SU-DHL-6 (cell line): ENCODE data around the gene MC1R.
A peak's percentile ranks its signal among the peaks of the same experiment; 100 is the strongest.
"Not testable (repeated sequence)": the region's sequence is repeated elsewhere in the genome, so short reads cannot be mapped to it uniquely, and the experiment has no call there.

ENCODE experiments used
- H2AFZ ChIP-seq: fragments of 200-600 bp; sonication (generic); 2 replicates; pipeline ENCODE4 v1.6.1; 2014; ENCODE audit warnings: low read depth, mild to moderate bottlenecking, moderate library complexity, mixed read lengths, antibody characterized with exemption, low read length; ENCODE audit not compliant: severe bottlenecking
- H3F3A ChIP-seq: fragments of 200-600 bp; shearing (Covaris generic); 2 replicates; pipeline ENCODE4 v1.6.0; 2016; ENCODE audit warnings: antibody characterized with exemption, mild to moderate bottlenecking; ENCODE audit not compliant: insufficient read depth
- H3K27ac ChIP-seq: fragments of 200-600 bp; sonication (generic); 2 replicates; pipeline ENCODE4 v1.5.1; 2016; ENCODE audit warnings: low read depth, mild to moderate bottlenecking, low read length, moderate library complexity, mixed read lengths
- H3K27me3 ChIP-seq: fragments of 200-600 bp; sonication (generic), shearing (Covaris generic); 2 replicates; pipeline ENCODE4 v1.6.0; 2014; ENCODE audit warnings: mild to moderate bottlenecking, low read length
- H3K36me3 ChIP-seq: fragments of 200-600 bp; sonication (generic); 2 replicates; pipeline ENCODE4 v1.6.1; 2014; ENCODE audit warnings: mild to moderate bottlenecking, low read length, mixed read lengths
- H3K4me2 ChIP-seq: fragments of 300-600, 200-600 bp; shearing (Covaris generic), sonication (generic); 2 replicates; pipeline ENCODE4 v1.6.0; 2014; ENCODE audit warnings: low read length, low read depth, mild to moderate bottlenecking; ENCODE audit not compliant: poor library complexity, severe bottlenecking
- H3K4me3 ChIP-seq: fragments of 200-600 bp; sonication (generic); 2 replicates; pipeline ENCODE4 v1.5.1; 2014; ENCODE audit warnings: antibody characterized with exemption, low read length, mild to moderate bottlenecking, mixed read lengths; ENCODE audit not compliant: insufficient read depth, poor library complexity, severe bottlenecking
- H3K79me2 ChIP-seq: fragments of 200-600 bp; sonication (generic); 2 replicates; pipeline ENCODE4 v1.6.1; 2014; ENCODE audit warnings: mild to moderate bottlenecking, low read length, moderate library complexity; ENCODE audit not compliant: insufficient read depth
- H3K9ac ChIP-seq: fragments of 200-600 bp; sonication (generic); 2 replicates; pipeline ENCODE4 v1.7.0; 2014; ENCODE audit warnings: mild to moderate bottlenecking, low read length
- H3K9me2 ChIP-seq: fragments of 200-600 bp; sonication (generic); replicated peaks from 2 replicates; pipeline ENCODE4 v1.6.1; 2014; ENCODE audit warnings: low read length; ENCODE audit not compliant: insufficient read depth
- H3K9me3 ChIP-seq: fragments of 200-600 bp; sonication (generic); 2 replicates; pipeline ENCODE4 v1.6.1; 2014; ENCODE audit warnings: low read length, mixed read lengths; ENCODE audit not compliant: insufficient read depth
- H4K20me1 ChIP-seq: fragments of 200-600 bp; sonication (generic); 2 replicates; pipeline ENCODE4 v1.6.1; 2014; ENCODE audit warnings: low read depth, mild to moderate bottlenecking, antibody characterized with exemption, low read length, moderate library complexity, mixed read lengths
- EZH2phosphoT487 ChIP-seq: fragments of 200-600 bp; sonication (generic), shearing (Covaris generic); conservative IDR thresholded peaks from 2 replicates; pipeline ENCODE4 v1.6.1; 2018; ENCODE audit warnings: mild to moderate bottlenecking, antibody characterized with exemption, low read length, moderate library complexity, mixed read lengths
- TF ChIP-seq, protein P1 (sequence below): fragments of 200-600 bp; sonication (generic); IDR thresholded peaks from one replicate; pipeline ENCODE4 v1.5.1; 2017; ENCODE audit warnings: antibody characterized with exemption, mild to moderate bottlenecking, low read length, moderate library complexity; ENCODE audit not compliant: insufficient read depth, poor library complexity, severe bottlenecking

The MC1R gene

DNA sequence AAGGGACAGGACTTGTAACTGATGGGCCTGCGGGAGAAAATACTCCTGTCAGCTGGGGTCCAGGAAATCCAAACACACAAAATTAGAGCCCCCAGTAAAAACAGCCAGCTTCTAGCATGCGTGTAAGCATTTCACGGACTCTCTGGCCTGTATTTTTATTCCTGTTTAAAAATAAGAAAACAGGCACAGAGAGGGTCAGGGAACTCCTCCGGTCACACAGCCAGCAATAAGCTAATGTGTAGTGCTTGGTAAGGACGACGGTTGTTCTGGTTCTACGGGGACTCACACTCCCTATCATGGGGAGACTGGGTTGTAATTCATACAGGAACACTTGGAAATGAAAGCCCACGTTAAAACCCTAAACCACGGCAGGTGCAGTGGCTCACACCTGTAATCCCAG is 46.8 kb upstream of the MC1R start:
- H3K9ac ChIP-seq, result no peak overlapping the region
- H3F3A ChIP-seq, result 0 out of 2 replicates have a peak, but pooled peaks cover 9% of the 10 kb centered on the region
- TF ChIP-seq EZH2phosphoT487, result no peak
- TF ChIP-seq, protein P1, sequence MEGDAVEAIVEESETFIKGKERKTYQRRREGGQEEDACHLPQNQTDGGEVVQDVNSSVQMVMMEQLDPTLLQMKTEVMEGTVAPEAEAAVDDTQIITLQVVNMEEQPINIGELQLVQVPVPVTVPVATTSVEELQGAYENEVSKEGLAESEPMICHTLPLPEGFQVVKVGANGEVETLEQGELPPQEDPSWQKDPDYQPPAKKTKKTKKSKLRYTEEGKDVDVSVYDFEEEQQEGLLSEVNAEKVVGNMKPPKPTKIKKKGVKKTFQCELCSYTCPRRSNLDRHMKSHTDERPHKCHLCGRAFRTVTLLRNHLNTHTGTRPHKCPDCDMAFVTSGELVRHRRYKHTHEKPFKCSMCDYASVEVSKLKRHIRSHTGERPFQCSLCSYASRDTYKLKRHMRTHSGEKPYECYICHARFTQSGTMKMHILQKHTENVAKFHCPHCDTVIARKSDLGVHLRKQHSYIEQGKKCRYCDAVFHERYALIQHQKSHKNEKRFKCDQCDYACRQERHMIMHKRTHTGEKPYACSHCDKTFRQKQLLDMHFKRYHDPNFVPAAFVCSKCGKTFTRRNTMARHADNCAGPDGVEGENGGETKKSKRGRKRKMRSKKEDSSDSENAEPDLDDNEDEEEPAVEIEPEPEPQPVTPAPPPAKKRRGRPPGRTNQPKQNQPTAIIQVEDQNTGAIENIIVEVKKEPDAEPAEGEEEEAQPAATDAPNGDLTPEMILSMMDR, result no peak
- H3K9me3 ChIP-seq, result no peaks in the 10 kb centered on the region; the same call in 1 of the 2 replicates
- H2AFZ ChIP-seq, result no peak overlapping the region
- H3K9me2 ChIP-seq, result no peaks in the 10 kb centered on the region
- peaks cover 11% of the 10 kb centered on the region for H4K20me1 ChIP-seq
- peaks cover 25% of the 10 kb centered on the region for H3K79me2 ChIP-seq
- H3K4me2 ChIP-seq, result no peak overlapping the region
- no peak overlapping the region for H3K27ac ChIP-seq
- H3K27me3 ChIP-seq, result no peaks in the 10 kb centered on the region
- no peak overlapping the region for H3K4me3 ChIP-seq
- peaks cover 14% of the 10 kb centered on the region for H3K36me3 ChIP-seq

DNA sequence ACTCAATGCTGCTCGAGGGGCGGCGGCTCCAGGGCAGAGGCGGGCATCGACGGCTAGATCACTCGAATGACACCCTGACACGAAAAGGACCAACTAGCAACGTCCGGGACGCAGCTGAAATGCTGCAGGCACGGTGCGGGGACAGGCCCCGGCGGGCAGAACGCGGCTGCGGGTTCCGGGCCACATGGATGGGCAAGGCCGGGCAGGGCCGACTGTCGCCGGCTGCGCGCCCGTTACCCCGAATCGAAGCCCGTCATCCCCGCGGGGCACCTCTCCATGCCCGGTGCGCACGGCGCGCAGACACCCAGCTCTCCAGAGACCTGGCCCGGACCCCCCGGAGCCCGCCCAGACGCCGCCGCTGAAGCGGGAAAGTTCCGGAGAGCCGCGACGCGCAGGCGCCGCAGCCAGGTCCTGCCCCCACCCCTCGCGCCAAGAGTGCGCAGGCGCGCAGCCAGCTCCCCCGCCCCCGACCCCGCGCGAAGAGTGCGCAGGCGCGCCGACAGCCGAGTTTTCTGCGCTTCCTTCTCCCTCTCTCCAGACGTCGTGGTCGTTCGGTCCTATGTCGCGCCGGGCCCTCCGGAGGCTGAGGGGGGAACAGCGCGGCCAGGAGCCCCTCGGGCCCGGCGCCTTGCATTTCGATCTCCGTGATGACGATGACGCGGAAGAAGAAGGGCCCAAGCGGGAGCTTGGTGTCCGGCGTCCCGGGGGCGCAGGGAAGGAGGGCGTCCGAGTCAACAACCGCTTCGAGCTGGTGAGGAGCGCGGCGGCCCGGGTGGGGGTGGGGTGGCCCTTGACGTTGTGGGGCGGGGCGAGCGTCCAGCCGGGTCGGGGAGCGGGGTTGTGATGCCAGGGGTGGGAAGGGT is 45.3 kb upstream of the MC1R start, which contains the start of gene TCF25:
TSS of gene TCF25 (plus strand) at position 484 of the 863 bp plus-strand sequence. CDS start at position 560, 76 bp downstream.
- H3F3A ChIP-seq, result 0 out of 2 replicates have a peak, but pooled peaks cover 9% of the 10 kb centered on the region
- H3K4me2 ChIP-seq, result peak within 1 kb of the TSS; percentile 83
- H2AFZ ChIP-seq, result peak within 1 kb of the TSS; percentile 76
- H3K27me3 ChIP-seq, result no peaks in the 10 kb centered on the region
- H3K9me3 ChIP-seq, result no peaks in the 10 kb centered on the region
- peak within 1 kb of the TSS; percentile 95 for H3K9ac ChIP-seq
- no peaks in the 10 kb centered on the region for H3K9me2 ChIP-seq
- H4K20me1 ChIP-seq, result peaks cover 15% of the 10 kb centered on the region
- peak within 1 kb of the TSS; percentile 92 for H3K27ac ChIP-seq
- peak within 1 kb of the TSS; percentile 88 for H3K4me3 ChIP-seq
- TF ChIP-seq, protein P1, result no peak
- TF ChIP-seq EZH2phosphoT487, result no peak
- H3K36me3 ChIP-seq, result peaks cover 17% of the 10 kb centered on the region
- peaks cover 39% of the 10 kb centered on the region for H3K79me2 ChIP-seq

DNA sequence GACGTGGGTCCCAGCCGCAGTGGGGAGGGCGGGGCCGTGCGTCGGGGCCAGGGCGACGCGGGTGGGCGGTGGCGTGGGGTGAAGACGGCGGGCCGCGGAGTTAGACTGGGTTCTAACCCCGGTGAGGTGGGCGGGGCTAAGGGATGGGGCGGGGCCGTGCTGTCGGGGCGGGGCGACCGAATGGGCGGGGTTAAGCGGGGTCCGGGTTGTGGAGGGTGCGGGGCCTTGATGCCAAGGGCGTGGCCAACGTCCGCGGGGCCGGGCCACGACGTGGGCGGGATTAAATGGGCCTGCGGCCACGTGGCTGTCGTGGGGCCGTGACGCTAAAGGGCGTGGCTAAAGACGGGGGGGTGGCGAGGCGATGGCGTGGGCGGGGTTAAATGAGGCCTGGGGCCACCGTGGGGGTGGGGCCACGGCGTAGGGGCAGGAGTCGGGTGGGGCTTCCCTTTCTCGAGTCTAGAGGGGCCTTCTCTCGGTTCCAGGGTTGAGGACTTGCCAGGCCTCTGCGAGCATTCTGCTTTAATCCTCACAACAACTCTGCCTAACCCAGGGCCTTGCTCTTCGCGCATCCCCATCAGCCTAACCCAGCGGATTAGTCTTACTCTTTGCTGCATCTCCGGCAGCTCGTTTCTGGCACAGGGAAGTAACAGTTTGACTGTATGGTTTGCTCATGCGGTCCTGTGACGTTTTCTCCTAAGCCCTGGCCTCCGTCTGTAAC is 44.5 kb upstream of the MC1R start:
- Histone ChIP-seq H3K9me3 (no peaks in the 10 kb centered on the region), H4K20me1 (peaks cover 15% of the 10 kb centered on the region), H3K79me2 (peaks cover 44% of the 10 kb centered on the region), H3K27me3 (no peaks in the 10 kb centered on the region), H3K4me3 (peak overlapping the region; percentile 88), H2AFZ (no peak overlapping the region), H3K27ac (peak overlapping the region; percentile 92), H3F3A (0 out of 2 replicates have a peak, but pooled peaks cover 9% of the 10 kb centered on the region), H3K9ac (peak overlapping the region; percentile 95), H3K9me2 (no peaks in the 10 kb centered on the region), H3K36me3 (peaks cover 20% of the 10 kb centered on the region), H3K4me2 (peak overlapping the region; percentile 83)
- TF ChIP-seq, protein P1, result no peak
- no peak for TF ChIP-seq EZH2phosphoT487

- Histone ChIP-seq H3K36me3 (peaks cover 23% of the 10 kb centered on the region), H3K79me2 (peaks cover 80% of the 10 kb centered on the region), H4K20me1 (peaks cover 15% of the 10 kb centered on the region)
- not testable (repeated sequence) for H3K27ac ChIP-seq, H3K9me2 ChIP-seq, H3K9me3 ChIP-seq, H3K9ac ChIP-seq, H3K4me2 ChIP-seq, H3K27me3 ChIP-seq, H2AFZ ChIP-seq, H3F3A ChIP-seq, H3K4me3 ChIP-seq
Observed at GRCh38 chr16:89879123-89879522, 39.5 kb upstream of the MC1R start.
